ENCODE results near the gene DNAJC12.
"Not testable (repeated sequence)": the region's sequence is repeated elsewhere in the genome, so short reads cannot be mapped to it uniquely, and the experiment has no call there.

DNAJC12 gene

DNA sequence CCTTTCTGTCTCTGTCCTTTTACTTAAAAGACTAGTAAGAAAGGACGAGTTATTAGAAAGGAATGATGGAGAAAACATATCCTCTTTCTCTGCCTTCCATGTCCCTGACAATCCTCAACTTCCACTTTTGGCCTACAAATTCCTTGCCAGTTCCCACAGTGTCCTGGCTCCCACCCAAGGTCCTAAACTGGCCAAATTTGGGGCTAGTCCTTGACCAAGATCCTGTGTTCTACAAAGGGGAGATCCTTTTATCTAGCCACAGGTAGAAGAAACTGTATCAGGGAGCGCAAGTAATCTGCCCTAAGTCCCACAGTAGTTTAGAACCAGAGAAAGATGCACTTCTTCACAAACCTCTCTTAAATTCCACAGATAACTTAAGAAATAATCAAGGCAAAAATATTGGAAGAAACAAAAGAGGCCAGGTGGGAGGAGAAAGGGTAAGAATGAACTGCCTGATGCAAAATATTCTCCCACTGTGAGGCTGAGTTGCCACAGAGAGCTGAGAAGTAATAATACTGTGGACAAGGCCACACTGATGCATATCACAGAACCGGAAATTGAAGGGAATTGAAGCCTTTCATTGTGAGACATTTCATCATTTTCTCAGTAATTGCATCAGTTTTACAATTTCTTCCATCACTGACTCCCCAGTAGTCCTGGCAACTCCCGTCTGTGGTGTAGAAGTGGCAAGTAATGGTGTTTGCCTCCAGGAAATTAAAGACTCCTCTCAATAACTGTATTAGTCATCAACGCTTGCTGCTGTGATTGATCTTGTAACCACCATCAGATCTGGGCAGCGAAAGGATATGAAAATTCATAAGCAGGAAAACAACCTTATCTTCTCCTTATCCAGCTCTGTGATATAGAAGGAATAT, 47.2 kb downstream of the DNAJC12 start:
- peak; percentile 34 for DNase-seq (ENCODE audit: low read depth)

DNA sequence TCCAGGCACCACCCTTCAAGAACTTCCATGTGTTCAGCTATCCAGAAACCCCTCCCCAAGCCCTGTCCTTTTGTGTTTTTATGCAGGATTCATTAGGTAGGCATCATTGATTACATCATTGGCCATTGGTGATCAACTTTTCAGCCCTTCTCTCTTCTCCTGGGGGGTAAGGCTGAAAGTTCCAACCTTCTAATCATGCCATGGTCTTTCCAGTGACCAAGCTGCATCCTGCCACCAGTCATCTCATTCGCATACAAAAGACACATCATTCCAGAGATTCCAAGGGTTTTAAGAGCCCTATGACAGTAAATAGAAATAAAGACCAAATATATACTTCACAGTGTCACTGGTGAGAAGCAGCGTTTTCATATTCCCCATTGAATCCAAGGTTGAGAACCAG, 48.2 kb downstream of the DNAJC12 start:
- DNase-seq (ENCODE audit: low read depth), result no peak

DNA sequence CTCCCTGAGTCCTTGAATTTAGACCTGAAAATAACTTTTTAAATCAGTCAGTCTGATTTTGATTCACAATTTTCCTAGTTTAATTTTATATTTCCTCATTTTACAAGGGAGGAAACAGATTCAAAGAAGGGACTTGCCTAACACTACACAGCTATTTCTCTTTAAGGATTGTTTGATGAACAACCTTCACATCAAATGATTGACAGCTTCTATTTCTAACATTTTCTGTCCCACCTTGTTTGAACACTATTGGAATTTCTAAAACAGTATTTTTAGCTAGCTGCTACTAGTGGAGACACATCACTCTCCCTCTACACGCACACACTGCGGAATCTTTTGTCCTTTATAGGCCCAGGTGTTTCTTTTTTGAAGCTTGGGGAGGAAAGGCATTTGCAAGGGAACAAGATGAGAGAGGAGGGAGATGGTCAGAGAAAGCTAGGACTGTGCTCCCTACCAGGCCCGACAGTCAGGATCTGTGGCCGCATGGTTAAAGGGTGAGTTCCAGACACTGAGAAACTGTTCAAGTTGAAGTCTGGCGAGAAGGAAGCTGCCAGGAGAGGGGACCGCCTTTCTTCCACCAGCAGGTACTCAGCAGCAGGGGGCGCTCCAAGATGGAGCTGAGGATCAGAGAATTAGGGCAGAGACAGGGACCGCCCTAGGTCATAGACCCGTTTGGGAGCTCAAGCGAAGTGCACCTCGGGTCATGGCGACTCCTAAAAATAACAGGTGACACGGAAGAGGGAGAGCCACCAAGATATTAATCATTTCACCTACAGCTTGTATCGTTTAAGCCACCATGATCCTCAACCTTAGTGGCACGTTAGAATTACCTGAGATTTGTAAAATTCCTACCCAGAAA, 49.7 kb downstream of the DNAJC12 start:
- DNase-seq (ENCODE audit: low read depth), result peak; percentile 13

DNA sequence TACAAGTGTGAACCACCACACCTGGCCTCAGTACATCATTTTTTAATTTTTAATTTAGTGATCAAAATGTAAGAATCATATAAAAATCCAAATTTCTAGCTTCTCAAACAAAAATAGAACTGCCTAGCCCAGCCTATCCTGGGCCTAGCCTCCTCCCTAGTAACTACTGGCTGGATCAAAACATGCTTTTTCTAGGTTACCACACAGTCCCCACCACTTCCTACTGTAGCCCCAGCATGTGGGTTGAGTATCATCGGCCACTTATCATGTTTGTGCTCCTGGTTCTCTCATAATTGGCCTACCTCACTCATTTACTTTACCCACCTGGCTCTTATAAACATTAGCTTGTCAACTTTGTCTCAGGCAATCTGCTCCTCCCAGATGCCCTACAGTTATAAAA, 52.9 kb downstream of the DNAJC12 start:
- no peak for DNase-seq (ENCODE audit: low read depth)

DNA sequence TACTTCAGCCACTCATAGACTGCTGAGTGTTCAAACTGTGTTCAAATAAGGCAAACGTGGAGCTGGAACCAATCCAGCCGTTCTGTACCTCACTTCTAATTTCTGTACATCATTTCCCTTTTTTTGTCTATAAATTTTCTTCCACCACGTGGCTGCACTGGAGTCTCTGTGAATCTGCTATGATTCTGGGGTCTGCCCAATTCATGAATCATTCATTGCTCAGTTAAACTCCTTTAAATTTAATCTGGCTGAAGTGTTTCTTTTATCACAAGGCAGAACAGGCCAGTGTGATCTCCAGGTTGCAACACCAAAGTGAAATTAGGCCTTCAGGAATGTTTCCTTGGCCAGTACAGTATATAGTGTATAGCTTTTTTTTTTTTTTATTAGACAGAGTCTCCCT, 53.5 kb downstream of the DNAJC12 start:
- no peak for DNase-seq (ENCODE audit: low read depth)

DNA sequence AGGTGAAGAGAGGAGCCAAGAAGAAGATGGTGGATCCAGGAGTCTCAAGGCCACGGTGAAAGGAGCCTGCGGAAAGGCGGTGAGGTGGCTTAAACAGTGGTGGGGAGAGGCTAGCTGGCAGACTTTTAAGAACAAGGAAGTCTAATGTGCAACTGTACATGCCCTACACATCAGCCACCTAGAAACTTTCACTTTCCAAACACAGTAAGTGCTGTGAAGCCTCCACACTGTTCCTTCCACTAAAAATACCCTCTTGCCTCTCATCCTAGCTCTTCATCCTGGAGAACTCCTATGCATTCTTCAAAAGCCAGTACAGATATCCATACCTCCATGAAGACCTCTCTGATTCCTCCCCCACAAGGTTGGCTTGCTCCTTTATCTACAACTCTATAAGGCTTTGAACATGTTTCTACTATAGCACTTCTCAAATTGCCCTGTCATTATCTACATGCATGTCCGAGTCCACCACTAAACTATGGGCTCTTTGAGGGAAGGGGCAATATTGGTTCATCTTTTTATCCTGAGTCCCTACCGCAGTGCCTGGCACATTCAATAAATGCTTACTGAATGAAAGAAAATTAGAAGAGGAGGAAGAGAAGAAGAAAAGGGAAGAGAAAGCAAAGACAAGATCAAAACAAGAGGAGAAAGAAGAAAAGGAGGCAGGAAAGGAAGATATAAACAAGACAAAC, 54.2 kb downstream of the DNAJC12 start:
- DNase-seq (ENCODE audit: low read depth), result no peak

DNA sequence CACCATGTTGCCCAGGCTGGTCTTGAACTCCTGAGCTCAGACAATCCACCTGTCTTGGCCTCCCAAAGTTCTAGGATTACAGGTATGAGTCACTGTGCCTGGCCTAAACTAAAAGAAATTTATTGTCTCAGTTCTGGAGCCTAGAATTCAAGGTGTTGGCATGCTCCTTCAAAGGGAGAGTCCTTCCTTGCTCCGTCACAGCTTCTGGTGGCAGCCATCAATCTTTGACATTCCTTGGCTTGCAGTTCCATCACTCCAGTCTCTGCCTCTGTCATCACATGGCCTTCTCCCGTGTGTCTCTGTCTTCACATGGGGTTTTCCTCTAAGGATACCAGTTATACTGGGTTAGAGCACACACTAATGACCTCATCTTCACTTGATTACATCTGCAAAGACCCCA, 55.5 kb downstream of the DNAJC12 start:
- DNase-seq (ENCODE audit: low read depth), result no peak

DNA sequence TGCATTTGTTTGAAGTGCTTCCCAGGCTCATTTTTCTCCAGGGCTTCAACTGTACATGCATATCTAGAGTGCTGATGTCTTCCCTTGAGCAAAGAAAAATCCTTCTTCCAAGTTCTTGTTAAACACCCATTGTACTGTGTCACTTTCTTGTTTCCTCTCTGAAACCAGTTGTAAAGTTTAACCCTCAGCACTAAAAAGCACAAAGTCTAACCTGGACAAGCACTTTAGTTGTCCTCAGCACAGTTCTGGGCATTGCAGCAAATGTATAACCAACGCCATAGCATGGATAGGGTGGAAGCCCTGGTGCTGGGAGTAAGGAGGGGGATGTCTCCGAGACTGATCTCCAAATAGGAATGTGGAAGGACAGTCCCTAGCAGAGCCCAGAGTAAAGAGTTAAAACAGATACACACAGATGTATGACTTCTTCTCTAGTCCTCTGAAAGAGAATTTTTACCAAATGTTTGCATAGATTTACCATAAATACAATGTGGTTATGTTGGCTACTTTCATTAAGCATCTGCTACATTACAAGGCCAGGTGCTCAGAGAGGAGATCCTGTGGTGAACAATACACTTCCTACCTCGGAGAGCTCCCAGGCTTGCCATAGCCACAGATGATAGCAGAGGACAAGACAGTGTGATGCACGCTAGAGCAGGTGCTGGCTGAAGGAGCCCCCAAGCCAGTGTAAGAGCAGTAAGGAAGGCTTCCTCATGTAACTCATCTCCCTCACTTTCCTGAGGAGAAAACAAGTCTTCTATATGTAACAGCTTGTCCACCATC, 57.0 kb downstream of the DNAJC12 start:
- DNase-seq (ENCODE audit: low read depth), result no peak

DNA sequence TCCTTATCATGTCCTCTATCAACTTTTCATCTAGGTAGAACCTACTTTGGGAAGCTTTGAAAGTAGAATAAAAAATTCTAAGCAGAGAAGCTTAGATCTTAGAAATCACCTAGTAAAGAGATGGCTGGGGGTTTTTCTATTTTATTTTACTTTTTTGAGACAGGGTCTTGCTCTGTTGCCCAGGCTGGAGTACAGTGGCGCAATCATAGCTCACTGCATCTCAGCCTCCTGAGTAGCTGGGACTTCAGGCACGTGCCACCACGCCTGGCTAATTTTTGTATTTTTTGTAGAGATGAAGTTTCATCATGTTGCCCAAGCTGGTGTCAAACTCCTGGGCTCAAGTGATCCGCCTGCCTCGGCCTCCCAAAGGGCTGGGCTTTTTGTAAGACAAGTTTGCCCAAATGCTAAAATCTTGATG, 57.8 kb downstream of the DNAJC12 start:
- DNase-seq (ENCODE audit: low read depth), result not testable (repeated sequence)

DNA sequence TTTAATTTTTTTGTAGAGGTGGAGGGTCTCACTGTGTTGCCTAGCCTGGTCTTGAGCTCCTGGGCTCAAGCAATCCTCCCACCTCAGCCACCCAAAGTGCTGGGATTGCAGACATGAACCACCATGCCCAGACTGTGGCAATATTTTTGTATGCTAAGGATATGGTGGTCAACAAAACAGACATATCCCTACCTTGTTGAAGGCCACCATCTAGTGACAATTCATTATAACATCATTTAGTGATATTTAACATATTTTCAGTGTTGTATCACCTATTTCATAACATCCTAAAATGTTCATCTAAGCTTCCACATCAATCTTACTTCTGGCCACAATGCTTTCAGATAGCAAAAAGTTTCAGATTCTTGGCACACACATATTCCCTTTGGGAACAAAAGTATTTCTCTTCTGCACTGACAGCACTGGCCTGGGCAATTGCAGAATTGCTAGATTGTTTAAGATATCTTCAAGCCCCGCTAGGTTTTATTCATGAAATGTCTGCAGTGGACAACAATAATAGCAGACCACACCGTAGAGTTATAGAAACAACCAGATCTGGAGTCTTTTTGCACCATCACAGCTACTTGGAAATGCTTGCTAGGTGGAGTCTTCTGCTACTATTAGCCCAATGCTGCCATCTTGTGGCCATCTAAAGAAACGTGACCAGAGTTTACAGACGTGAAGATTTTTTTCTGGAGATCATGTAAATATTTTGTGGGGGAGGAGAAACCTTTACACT, 58.4 kb downstream of the DNAJC12 start:
- DNase-seq (ENCODE audit: low read depth), result peak; percentile 72

DNA sequence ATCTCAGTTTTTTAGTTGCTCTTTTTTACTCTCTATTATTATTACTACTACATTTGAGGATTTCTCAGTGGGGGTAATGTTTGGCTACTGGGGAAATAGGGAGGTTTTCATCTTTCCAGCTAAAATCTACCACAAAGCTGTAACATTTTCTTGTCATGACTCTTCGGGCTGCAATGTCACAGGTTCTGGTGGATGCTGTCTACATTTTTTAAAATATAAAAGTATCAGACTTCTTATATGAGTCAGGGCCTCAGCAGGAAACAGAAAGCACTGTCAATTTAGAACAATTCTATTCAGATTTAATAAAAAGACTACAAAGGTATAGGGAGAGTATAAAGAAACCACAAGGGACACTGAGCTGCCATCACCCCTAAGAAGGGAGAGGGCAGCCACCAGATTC, 61.6 kb downstream of the DNAJC12 start:
- DNase-seq (ENCODE audit: low read depth), result no peak

DNA sequence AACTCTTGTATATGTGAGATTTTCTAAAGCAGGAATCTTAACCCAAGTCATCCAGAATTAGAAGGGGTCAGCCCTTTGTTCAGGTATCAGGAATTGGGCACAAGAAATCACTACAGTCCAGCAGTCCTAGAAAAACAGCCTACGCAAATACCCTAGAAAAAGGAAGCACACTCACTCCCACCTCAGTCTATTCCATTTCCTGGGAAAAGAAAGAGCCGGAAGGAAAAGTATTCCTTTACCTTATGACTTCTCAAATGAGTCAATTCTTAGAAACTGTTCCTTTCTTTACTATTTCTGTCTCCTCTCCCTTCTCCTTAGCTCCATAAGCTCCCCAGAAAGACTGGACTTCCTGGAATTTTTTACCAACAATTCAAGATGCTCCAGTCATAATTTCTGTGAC, 62.7 kb downstream of the DNAJC12 start:
- no peak for DNase-seq (ENCODE audit: low read depth)

DNA sequence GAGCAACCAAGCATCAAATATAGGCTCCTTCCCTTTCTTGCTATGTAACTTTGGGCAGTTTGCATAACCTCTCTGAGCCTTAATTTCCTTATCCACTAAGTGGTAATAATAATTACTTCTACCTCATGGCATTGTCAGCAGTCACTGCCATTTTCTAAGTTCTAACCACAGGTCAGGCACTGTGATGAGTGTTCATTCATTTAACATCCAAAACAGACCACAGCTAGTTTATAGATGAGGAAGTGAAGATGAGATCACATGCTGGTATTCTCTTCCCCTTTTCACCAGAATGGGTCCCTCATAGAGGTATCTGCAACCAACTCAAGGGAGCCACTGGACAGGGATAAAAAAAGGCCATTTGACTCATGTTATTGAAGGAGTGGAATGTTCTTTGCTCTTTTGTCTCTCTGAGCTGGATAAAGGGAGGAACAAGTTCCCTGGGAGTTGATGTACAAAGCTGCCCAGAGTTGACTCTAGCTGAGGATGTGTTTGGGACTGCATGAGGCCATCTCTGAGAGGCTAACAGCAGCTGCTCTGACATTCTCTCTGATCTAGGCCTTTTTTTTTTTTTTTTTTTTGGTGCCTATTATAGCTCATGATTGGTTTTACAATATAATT, 65.0 kb downstream of the DNAJC12 start:
- peak; percentile 13 for DNase-seq (ENCODE audit: low read depth)

DNA sequence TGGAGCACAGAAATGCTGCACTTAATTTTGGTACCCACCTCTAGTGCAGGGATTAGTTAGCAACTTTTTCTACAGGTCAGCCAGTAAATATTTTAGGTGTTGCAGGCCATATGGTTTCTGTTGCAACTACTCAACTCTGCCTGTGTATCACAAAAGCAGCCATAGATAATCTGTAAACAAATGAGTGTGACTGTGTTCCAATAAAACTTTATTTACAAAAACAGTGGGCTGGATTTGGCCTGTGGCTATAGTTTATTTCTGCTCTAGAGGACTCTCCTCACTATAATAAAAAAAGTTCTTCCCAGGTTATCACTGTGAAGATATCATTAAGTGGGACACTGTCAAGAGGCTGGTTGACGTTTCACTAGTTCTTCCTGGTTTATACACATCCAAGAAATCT, 65.8 kb downstream of the DNAJC12 start:
- no peak for DNase-seq (ENCODE audit: low read depth)

DNA sequence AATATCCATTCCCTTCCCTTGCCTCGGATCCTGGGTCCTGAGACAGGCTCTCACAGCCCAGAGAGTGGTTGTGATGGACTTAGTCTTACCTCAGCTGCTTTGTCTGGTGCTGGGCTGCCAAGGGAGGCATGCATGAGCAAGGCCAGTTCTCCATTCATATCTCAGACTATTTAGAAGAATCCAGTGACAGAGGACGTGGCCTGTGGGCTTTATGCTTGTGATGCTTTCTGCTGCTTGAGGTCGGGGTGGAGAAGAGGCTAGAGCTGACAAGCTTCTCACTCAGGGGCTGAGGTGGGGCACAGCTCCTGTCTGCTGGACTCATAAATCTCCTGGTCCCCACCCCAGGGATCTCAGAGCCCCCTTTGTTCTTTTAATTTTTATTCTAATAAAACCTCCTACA, 66.8 kb downstream of the DNAJC12 start:
- DNase-seq (ENCODE audit: low read depth), result no peak

DNA sequence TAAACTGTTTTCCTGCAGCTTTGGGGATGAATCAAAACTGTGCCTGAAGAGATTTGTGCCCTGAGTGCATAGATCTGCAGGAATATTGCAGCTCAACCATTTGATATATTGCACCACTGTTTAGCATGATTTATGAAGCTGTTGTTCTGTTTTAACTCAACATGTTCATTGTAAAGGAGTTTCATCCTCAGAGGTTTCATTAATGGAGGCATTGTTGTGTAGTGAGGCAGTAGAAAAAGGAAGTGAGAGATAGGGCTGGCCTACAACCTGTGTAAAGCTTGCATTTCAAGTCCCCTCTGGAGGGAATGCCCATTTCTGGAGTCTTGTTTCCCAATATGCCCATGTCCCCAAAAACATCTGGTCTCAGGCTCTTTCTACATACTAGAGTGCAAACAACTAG, 67.5 kb downstream of the DNAJC12 start:
- DNase-seq (ENCODE audit: low read depth), result no peak

DNA sequence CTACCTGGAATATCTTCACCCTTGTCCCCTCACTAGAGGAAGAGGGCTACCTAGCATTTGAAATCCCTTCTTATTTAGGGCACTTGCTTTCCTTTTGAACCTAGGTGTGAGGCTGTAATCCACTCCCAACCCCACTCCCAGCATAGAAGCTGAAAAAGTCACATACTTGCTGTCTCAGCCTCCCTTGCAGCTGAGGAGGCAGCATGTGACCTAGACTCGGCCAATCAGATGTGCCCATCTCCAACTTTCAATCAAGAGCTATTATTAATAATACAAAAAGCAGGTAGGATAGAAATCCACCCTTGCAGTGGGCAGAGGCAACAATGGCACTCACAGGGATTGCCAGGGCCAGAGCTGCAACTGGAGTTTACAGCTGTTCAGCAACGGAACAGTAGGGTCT, 70.7 kb downstream of the DNAJC12 start:
- DNase-seq (ENCODE audit: low read depth), result no peak

DNA sequence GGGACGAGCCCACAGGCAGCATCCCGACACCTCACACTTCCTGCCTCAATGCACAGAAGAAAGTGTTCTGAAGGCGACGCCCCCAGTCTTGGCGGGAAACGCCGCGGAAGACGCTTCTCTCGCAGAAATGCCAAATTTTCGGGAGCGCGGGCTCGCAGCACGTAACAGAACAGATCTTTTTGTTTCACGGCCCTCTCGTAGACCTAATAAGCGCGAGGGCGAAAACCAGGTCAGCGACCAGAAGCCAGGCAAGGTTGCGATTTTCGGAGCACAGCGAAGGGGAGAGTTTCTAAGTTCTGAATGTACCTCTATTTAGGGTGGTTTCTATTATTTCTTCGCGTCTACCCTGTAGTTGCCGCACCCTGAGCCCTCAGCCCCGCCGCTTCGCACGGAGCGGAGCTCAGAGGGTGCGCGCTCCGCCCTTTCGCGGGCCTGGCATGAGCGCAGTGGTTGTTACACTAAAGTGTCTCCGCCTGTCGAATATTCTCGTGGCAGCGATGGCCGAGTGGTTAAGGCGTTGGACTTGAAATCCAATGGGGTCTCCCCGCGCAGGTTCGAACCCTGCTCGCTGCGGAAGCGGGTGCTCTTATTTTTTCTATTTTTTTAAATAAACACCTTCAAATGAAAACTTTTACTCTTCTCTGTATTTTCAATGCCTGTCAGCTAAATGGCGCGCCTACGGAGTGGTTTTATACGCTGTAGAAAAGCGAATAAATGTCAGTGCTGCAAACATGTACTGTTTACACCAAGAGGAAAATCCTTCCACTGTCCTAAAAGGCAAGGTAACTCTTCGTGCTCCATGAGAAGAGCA, 73.8 kb downstream of the DNAJC12 start:
- DNase-seq (ENCODE audit: low read depth), result peak; percentile 91

DNA sequence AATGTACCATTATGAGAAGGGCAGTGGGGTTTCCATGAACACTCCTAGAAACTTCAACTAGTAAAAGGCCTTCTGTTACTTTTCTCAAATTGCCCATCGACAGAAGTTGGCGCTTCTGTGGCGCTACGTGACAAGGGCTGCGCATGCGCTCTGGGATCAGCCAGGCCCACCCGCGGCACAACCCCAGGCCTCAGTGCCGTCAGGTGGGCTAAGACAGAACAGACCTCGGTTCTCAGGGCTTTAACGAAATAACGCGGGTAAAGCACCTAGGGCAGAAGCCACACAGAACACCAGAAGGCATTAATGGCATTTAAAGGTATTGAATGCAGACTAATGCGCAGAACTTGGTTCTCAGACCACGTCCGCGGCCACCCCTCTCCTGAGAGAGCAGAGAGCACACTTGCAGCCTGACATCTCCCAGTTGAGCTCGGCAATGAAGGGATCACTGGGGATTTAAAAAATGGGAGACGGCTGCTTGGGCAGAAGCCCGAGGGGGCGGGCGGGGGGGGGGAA, 74.4 kb downstream of the DNAJC12 start:
- peak; percentile 53 for DNase-seq (ENCODE audit: low read depth)

DNA sequence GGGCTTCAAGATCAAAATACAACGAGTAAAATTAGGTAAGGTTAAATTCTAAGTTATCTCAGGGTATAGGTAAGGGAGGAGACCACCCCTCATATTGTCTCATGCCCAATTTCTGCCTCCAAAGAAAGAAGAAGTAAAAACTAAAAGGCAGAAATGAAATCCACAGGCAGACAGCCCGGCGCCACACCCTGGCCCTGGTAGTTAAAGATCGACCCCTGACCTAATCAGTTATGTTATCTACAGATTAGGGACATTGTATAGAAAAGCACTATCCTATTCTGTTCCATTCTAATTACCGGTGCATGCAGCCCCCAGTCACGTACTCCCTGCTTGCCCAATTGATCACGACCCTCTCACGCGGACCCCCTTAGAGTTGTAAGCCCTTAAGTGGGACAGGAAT, 75.4 kb downstream of the DNAJC12 start:
- DNase-seq (ENCODE audit: low read depth), result not testable (repeated sequence)
